MM.1S (cell line): ENCODE measurements around the gene PXDC1.

Experiments used
- DNase-seq: peaks from one replicate; pipeline ENCODE4 v3.0.0-alpha.2; 2015
- H2AFZ ChIP-seq: fragments of 300-600 bp; sonication (generic); 2 replicates; pipeline ENCODE4 v1.6.0; 2016; ENCODE audit warnings: antibody characterized with exemption, low read length
- H3F3A ChIP-seq: fragments of 300-600 bp; sonication (generic); 2 replicates; pipeline ENCODE4 v1.6.1; 2016; ENCODE audit warnings: mild to moderate bottlenecking, antibody characterized with exemption, low read length, moderate library complexity, mixed read lengths; ENCODE audit not compliant: insufficient read depth
- H3K27ac ChIP-seq: fragments of 300-600 bp; sonication (generic); 2 replicates; pipeline ENCODE4 v1.5.1; 2016; ENCODE audit warnings: mild to moderate bottlenecking, low read length
- H3K27me3 ChIP-seq: fragments of 300-600 bp; sonication (generic); replicated peaks from 2 replicates; pipeline ENCODE4 v1.6.0; 2016; ENCODE audit warnings: low read length; ENCODE audit not compliant: insufficient read depth
- H3K36me3 ChIP-seq: fragments of 300-600 bp; sonication (generic); replicated peaks from 2 replicates; pipeline ENCODE4 v1.6.1; 2016; ENCODE audit warnings: mild to moderate bottlenecking, low read length, mixed read lengths; ENCODE audit not compliant: insufficient read depth
- H3K4me1 ChIP-seq: fragments of 300-600 bp; sonication (generic); 2 replicates; pipeline ENCODE4 v1.6.1; 2016; ENCODE audit warnings: low read length, mixed read lengths
- H3K4me2 ChIP-seq: fragments of 300-600 bp; sonication (generic); 2 replicates; pipeline ENCODE4 v1.6.0; 2016; ENCODE audit warnings: low read depth, low read length
- H3K4me3 ChIP-seq: fragments of 300-600 bp; sonication (generic); 2 replicates; pipeline ENCODE4 v1.5.1; 2016; ENCODE audit warnings: low read length, mixed read lengths
- H3K79me2 ChIP-seq: fragments of 300-600 bp; sonication (generic); 2 replicates; pipeline ENCODE4 v1.6.1; 2016; ENCODE audit warnings: mixed run types, low read length, mixed read lengths
- H3K9ac ChIP-seq: fragments of 300-600 bp; sonication (generic); 2 replicates; pipeline ENCODE4 v1.6.1; 2016; ENCODE audit warnings: low read length, mixed read lengths
- H3K9me2 ChIP-seq: fragments of 300-600 bp; sonication (generic); replicated peaks from 2 replicates; pipeline ENCODE4 v1.6.1; 2016; ENCODE audit warnings: mild to moderate bottlenecking, low read length, mixed read lengths; ENCODE audit not compliant: insufficient read depth
- H3K9me3 ChIP-seq: fragments of 300-600 bp; sonication (generic); replicated peaks from 2 replicates; pipeline ENCODE4 v1.6.1; 2016; ENCODE audit warnings: mild to moderate bottlenecking, low read length, mixed read lengths; ENCODE audit not compliant: insufficient read depth
- H4K20me1 ChIP-seq: fragments of 300-600 bp; sonication (generic); 2 replicates; pipeline ENCODE4 v1.6.1; 2016; ENCODE audit warnings: mild to moderate bottlenecking, low read length, moderate library complexity, mixed read lengths; ENCODE audit not compliant: insufficient read depth
- CTCF ChIP-seq: fragments of 300-600 bp; sonication (generic); IDR thresholded peaks from 2 replicates; pipeline ENCODE4 v1.5.1; 2016; ENCODE audit warnings: antibody characterized with exemption, low read length, mixed read lengths
- EZH2 ChIP-seq: fragments of 300-600 bp; sonication (generic); optimal IDR thresholded peaks from 2 replicates; pipeline ENCODE3; 2017; ENCODE audit warnings: low read depth, mild to moderate bottlenecking, antibody characterized with exemption, low read length, mixed read lengths
- EZH2phosphoT487 ChIP-seq: fragments of 300-600 bp; sonication (generic); IDR thresholded peaks from 2 replicates; pipeline ENCODE4 v1.6.1; 2018; ENCODE audit warnings: antibody characterized with exemption, low read length

PXDC1 gene

GRCh38 chr6:3764516-3765335 is 13.2 kb upstream of the PXDC1 start:
- Histone ChIP-seq H3K4me2 (no peak overlapping the region), H3K4me3 (no peak overlapping the region)
- no peak for DNase-seq

GRCh38 chr6:3762852-3763251 is 11.3 kb upstream of the PXDC1 start:
- no peak overlapping the region for H2AFZ ChIP-seq
- H3K9ac ChIP-seq, result no peak overlapping the region
- DNase-seq, result no peak
- H3K4me2 ChIP-seq, result no peak overlapping the region
- H3F3A ChIP-seq, result no peaks in the 10 kb centered on the region
- no peaks in the 10 kb centered on the region for H3K79me2 ChIP-seq
- H3K9me3 ChIP-seq, result no peaks in the 10 kb centered on the region
- H3K27ac ChIP-seq, result no peak overlapping the region
- no peaks in the 10 kb centered on the region for H3K36me3 ChIP-seq
- no peaks in the 10 kb centered on the region for H4K20me1 ChIP-seq
- H3K27me3 ChIP-seq, result no peaks in the 10 kb centered on the region
- no peaks in the 10 kb centered on the region for H3K4me1 ChIP-seq
- no peak for TF ChIP-seq EZH2
- no peak for TF ChIP-seq EZH2phosphoT487
- no peak for TF ChIP-seq CTCF
- H3K9me2 ChIP-seq, result no peaks in the 10 kb centered on the region
- H3K4me3 ChIP-seq, result no peak overlapping the region

More at GRCh38 chr6:3764516-3765335, 13.2 kb upstream of the PXDC1 start:
- no peaks in the 10 kb centered on the region for H3K9me2 ChIP-seq
- H3K27ac ChIP-seq, result no peak overlapping the region
- no peaks in the 10 kb centered on the region for H4K20me1 ChIP-seq
- H3F3A ChIP-seq, result no peaks in the 10 kb centered on the region
- no peaks in the 10 kb centered on the region for H3K27me3 ChIP-seq
- H3K9me3 ChIP-seq, result no peaks in the 10 kb centered on the region
- no peak overlapping the region for H3K9ac ChIP-seq
- H3K4me1 ChIP-seq, result no peaks in the 10 kb centered on the region
- TF ChIP-seq EZH2phosphoT487 (no peak), CTCF (no peak), EZH2 (no peak)
- H3K79me2 ChIP-seq, result no peaks in the 10 kb centered on the region
- H2AFZ ChIP-seq, result no peak overlapping the region
- no peaks in the 10 kb centered on the region for H3K36me3 ChIP-seq

- Histone ChIP-seq H2AFZ (no peak overlapping the region), H3K9ac (no peak overlapping the region), H3K36me3 (no peaks in the 10 kb centered on the region), H3K4me1 (no peaks in the 10 kb centered on the region), H3F3A (no peaks in the 10 kb centered on the region), H4K20me1 (no peaks in the 10 kb centered on the region), H3K27me3 (no peaks in the 10 kb centered on the region), H3K9me3 (no peaks in the 10 kb centered on the region), H3K27ac (no peak overlapping the region), H3K79me2 (no peaks in the 10 kb centered on the region), H3K4me2 (no peak overlapping the region), H3K9me2 (no peaks in the 10 kb centered on the region), H3K4me3 (no peak overlapping the region)
- no peak for DNase-seq
- TF ChIP-seq EZH2phosphoT487 (no peak), CTCF (no peak), EZH2 (no peak)
These were observed 10.8 kb upstream of the PXDC1 start for GRCh38 chr6:3762359-3762758.
